HG03060 (cell line): ENCODE measurements around the gene P2RY14.
A peak's percentile ranks its signal among the peaks of the same experiment; 100 is the strongest.

Source experiments
- ATAC-seq: cut with Tn5 transposase; IDR thresholded peaks from one replicate; pipeline ENCODE4 v1.9.1; 2021; ENCODE audit warnings: low read depth, moderate number of reproducible peaks; ENCODE audit not compliant: unreplicated experiment

Gene P2RY14

DNA sequence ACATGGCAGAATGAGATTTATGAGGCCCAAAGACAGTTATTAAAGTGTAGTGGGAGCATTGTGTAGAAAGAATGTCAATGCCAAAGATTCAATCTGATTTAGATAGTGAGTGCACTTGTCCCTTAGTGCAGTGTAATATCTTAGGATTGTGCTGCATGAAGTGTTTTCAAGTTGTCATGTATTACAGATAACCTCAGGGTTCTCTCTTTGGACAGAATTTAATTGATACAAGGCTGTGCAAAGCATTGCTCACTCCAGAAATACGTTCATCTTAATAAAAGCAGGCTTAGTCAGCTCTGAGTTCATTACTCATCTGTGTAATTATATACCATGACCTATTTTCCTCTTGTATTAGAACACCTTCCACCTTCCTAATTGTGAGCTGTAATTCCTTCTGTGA lies 59.3 kb downstream of the P2RY14 start:
- ATAC-seq = no peak

GRCh38 chr3:151218136-151218535 lies 60.2 kb downstream of the P2RY14 start:
- ATAC-seq = no peak

DNA sequence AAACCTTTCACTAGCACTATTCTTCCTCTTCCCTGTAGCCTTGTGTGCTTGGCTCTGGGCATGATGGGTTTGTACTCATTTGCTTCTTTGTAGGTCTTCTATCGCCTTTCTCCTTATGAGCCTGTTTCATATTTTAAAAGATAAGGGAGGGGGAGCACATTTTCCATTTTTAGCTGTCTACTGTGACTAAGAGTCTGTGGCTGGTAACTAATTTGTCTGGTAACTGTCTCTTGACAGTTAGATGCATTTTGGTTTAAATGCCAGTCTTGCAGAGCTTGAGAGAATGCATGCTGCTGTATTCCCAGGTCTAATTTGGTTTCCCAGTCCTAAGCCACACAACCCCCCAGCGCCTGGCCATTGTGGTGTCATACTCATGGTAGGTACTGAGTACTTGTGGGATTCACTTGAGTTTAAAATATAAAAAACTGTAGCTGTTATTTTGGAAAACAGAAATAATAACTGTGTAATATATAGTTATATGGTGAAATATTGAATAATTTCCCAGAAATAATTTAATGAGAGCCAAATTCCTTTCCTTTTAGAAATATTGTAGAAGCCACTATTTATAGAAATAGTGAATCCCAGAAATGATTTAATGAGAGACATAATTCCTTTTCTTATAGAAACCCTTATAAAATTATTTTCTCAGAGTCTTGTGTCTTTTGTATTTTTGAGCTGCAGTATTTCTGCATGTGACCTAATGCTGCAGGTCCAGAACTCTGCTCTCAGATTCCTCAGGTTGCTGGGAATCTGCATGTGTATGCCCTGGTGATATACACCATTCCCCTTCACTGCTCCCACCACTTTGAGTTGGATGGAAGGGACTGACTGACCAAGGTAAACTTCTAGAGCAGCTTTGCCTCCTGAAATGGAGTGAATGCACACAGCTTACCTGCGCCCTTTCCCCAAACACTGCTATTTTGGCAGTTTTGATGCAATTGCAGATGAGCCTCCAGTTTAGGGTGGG lies 61.4 kb downstream of the P2RY14 start:
- no peak for ATAC-seq

GRCh38 chr3:151214459-151214858 lies 63.9 kb downstream of the P2RY14 start:
- no peak for ATAC-seq

DNA sequence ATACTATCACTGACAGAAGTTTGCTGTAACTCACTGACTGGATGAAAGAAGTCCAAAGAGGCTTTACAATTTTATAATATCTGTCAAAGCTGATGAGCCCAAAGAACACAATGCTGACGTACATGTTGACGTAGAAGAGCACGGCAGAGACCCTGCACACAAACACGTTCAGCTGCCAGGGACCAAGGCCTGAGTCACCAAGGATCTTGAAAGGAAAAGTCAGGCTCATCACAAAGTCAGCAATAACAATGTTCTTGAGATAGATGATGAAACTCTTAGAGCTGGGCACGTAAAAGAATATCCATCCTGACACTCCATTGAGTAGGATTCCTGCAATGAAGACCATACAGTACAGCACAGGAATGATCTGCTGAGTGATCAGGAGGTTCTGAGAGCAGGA lies 64.5 kb downstream of the P2RY14 start:
- ATAC-seq = no peak

GRCh38 chr3:151213151-151213550 lies 65.2 kb downstream of the P2RY14 start:
- ATAC-seq = no peak

DNA sequence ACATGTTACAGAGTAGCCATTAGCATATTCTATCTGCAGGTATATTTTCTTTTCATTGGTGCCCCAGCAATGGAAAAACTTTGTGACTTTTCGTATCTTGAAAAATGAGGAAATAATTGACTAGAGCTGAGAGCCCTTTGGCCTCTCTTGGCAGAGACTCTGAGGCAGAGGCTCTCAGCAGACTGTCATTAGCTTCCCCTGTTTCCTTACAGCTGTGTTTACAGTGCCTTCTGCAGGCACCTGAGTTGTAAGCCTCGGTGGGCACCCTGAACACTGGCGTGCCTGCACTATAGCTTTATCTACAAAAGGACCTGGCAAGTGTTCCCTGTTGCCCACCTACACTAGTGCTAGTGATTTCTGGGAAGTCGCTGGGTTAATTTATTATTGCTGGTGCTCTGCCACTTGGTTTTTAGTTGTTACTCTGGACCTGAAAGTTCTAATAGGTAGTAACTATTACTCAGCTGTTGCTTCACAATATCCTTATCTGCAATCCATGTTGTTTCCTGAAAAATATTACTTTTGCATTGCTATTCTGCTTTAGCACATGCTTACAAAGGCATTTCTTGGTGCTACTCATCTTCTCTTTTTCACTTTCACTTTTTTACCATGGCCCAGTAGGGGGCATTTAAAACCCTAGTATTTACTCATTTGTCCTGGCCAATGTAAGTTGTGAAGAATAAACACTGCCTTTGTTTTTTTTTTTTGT lies 67.5 kb downstream of the P2RY14 start:
- peak; percentile 43 for ATAC-seq

- ATAC-seq = no peak
Measured at GRCh38 chr3:151209654-151210053, 68.7 kb downstream of the P2RY14 start.

DNA sequence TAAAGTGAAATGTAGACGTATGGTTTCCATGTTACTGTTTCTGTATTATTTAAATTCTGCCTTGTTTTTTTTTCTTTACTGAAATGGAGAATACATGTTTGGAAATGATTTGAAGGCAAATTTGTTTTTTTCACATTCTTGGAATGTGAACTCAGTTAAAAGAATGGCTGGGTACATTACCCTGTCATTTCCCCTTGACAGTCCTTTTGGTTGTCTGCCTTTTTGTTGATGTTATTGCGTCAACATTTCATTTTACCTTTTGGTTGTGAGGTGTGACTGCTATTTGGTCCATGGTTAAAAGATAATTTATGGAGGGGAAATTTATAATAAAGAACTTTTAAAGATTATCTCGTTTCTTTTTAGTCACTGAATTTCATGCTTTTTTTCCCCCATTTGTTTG lies 72.1 kb downstream of the P2RY14 start:
- ATAC-seq = no peak

DNA sequence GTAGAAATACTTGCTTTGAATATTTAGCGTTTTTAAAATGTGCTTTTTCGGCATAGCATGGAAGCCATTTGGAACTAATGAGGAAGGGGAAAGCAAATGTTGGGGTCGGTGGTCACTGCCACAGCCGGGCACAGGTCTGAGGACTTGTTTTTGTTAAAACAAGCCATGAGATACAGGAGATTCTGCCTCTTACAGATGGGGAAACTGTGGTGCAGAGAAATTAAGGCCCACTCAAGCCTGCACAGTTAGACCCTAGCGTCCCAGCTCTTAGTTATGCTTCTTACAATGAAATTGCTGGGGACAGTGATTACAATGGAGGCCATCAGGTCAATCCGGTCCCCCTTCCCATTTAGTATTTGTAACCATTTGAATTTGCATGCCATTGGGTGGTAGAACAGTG lies 72.9 kb downstream of the P2RY14 start:
- no peak for ATAC-seq

DNA sequence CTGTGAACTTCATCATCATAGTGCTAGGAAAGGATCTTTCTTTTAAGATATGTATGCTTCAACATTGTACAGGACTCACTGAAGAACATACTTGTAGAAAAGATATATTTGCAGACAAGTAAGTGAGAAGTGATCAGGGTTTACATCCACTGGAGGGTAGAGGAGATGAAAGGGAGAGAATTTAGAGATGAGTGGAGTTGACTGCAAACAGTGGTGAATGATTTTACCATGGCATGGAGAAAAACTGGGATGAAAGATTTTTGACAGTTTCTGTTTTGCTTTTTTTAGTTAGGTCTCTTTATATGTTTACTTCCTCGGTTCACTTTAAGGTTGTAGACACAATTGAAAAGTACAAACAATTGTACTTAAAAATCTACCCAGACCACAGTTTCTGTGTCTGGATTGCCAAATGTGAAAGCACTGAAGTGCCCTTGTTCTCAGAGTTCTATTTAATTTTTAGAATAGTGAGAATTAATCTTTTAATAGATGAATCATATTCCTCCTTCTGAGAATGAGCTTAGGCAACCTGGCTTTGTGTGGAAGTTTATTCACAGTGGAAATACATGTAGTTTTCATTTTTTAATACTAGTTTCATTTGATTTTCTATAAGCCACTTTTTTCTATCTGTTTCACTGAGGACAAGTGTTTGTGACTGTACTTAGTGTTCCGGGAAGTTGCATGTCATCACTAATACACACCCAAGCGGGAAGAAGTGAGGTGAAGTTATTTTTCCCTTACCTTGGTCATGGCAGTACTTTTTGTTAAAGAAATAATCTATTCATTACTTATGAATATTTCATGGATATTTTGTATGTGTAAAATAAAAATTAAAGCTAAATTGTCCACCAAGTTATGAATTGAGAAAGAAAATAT lies 73.6 kb downstream of the P2RY14 start:
- ATAC-seq = no peak

DNA sequence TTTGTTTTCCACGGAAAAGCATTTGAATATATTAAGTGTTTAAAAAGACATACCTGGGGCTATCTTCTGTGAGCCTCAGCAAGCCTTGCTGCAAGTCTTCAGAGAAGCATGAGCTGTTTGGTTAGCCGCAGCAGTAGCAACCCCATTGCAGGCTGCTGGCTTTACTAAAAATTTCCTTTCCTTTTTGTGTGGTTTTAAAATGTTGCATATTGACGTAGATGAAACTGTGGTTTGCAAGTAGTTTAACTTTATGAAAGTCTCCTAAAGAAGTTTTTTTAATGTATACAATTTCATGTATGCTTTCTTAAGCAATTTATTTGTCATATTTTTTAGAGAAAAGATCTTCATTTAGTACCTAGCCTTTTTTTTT lies 75.3 kb downstream of the P2RY14 start, which contains the start of gene GPR171:
GPR171 (minus strand) TSS at position 166 of the 370 bp plus-strand sequence. CDS start 3,830 bp downstream, outside the sequence.
- ATAC-seq = peak; percentile 83

GRCh38 chr3:151201051-151201730 lies 77.2 kb downstream of the P2RY14 start:
- no peak for ATAC-seq

DNA sequence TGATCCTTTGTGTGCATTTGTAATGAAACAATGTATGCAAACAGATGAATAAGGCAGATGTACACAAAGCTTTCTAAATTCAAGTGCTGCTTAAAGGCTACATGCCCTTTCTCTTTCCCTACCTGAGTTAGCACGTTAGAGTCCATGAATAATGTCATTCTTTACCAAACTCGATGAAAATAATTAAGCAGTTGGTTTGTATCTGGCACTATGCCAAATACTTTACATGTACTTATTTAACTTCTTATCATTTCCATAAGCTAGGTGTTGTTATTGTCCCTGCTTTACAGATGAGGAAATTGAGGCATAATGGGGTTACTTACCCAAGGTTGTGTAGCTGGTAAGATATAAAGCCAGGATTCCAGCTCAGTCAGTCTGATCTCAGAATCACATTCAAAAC lies 77.8 kb downstream of the P2RY14 start:
- ATAC-seq = no peak

DNA sequence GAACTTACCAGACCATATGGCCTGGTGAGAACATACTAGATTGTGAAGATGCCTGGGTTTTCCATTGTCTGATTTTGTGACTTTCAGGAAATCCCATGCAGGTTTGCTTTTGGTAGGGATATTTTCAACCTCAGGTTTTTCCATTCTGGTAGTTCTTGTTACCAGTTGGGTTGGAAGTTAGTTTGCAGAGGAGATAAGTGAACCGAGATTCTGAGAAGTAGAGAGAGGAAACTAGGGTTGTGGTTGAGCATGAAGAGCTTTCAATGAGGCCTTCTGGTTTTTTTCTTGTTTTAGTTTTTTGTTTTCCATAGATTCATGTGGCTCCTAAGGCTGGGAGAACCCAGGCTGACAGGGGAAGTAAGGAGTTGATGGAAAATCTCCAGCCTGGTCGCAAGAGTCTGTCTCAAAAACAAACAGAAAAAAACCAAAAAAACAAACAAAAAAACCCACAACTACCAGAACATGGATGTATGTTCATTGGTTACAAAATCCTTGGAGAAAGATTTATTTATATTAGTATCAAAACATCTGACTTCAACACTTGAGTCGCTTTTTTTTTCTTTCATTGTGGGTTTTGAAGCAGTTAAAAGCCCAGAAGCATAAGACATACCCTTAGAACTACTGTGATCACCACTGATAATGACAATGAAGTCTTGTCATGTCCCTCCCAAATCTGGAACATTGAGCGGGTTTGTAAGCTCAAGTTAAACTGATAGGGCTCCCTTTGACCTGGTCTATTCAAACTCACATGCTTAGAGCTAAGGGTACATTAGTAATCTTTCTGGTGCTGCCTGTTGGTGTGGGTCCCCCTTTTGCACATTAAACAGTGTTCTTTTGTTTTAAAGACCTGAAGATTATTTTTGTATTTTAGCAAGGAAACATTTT lies 78.5 kb downstream of the P2RY14 start:
- ATAC-seq = no peak

DNA sequence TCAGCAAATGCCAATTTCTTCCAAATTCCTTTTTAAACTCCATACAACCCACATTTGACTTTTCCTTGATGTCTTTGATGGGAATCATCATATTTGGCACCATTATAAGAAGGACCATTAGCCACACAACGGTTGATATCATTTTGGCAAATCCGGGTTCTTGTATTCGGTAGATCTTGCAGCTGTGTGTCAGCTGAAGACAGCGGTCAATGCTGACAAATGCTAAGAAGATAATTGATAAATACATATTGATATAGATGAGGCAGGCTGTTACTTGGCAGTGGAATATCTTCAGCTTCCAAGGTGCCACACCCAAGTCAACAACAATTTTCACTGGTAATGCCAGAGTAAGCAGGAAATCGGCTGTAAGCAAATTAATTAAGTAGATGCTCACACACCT lies 79.5 kb downstream of the P2RY14 start:
- ATAC-seq = no peak

- no peak for ATAC-seq
Measured at GRCh38 chr3:151197981-151198767, 80.2 kb downstream of the P2RY14 start.

DNA sequence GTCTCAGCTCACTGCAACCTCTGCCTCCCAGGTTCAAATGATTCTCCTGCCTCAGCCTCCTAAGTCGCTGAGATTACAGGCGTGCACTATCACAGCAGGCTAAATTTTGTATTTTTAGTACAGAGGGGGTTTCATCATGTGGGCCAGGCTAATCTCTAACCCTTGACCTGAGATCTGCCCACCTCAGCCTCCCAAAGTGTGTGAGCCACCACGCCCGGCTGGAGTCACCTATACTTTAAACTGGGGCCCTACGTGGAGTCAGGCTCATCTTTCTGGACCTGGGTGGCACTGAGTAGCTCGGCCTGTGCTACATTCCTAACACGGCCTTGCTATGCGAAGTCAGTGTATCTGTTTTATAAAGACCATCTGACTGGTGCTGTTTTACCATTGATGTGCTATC lies 81.1 kb downstream of the P2RY14 start:
- no peak for ATAC-seq
